GM12878 (cell line): Measurements from ENCODE around the gene GNA14. TPM values are rescaled to one million over a fixed set of nuclear protein-coding genes. Genes with fewer than 3 reads are reported as not detected.

Experiments used
- BCL11A ChIP-seq: IDR thresholded peaks from 2 replicates; pipeline ENCODE4 v1.6.1; 2011; ENCODE audit warnings: low read depth, low read length
- BMI1 ChIP-seq: fragments of 450-650 bp; IDR thresholded peaks from 2 replicates; pipeline ENCODE4 v1.6.1; 2016; ENCODE audit warnings: mild to moderate bottlenecking, moderate library complexity, borderline replicate concordance
- E2F4 ChIP-seq: IDR thresholded peaks from 2 replicates; pipeline ENCODE4 v1.6.1; 2012; ENCODE audit warnings: low read depth, low read length, improper control_type of control experiment
- ELK1 ChIP-seq: IDR thresholded peaks from 2 replicates; pipeline ENCODE4 v1.6.1; 2012; ENCODE audit warnings: low read depth, low read length, improper control_type of control experiment
- NFYB ChIP-seq: IDR thresholded peaks from 2 replicates; pipeline ENCODE4 v1.6.1; 2011; ENCODE audit warnings: low read depth, mild to moderate bottlenecking, low read length, improper control_type of control experiment, moderate library complexity; ENCODE audit not compliant: insufficient read depth
- ZBTB11 ChIP-seq: fragments of 450-650 bp; formaldehyde crosslinking; IDR thresholded peaks from 2 replicates; pipeline ENCODE4 v1.5.0; 2022; ENCODE audit warnings: mild to moderate bottlenecking, missing genetic modification characterization
- ZBTB40 ChIP-seq: fragments of 450-650 bp; IDR thresholded peaks from 2 replicates; pipeline ENCODE4 v1.6.1; 2016; ENCODE audit warnings: mild to moderate bottlenecking, moderate library complexity, borderline replicate concordance
- ZNF622 ChIP-seq: fragments of 450-650 bp; IDR thresholded peaks from 2 replicates; pipeline ENCODE4 v1.6.1; 2017; ENCODE audit warnings: mild to moderate bottlenecking, inconsistent platforms
- polyA plus RNA-seq, 11 experiments: library from polyadenylated mRNA; depleted of rRNA in 4 of 11; unstranded in 6 of 11; stranded (reverse) in 5 of 11; fragments of >200 nt; fragmentation: Nextera tagmentation in 4 of 11; fragmentation: Illumina TruSeq in 1 of 11; extraction: Ambion mirVana in 4 of 11; extraction: Trizol in 1 of 11; gene quantifications; 1 replicate in 1 of 11; 2 replicates in 10 of 11; pipeline versions ENCODE4 v1.2.1 to v1.2.3, GENCODE V29; 2011 to 2016; ENCODE audit warnings: inconsistent platforms in 2 of 11, missing spikeins in 2 of 11, low read depth in 1 of 11
- total RNA-seq, 4 experiments: library from RNA; depleted of rRNA in 3 of 4; stranded (reverse); fragments of >200 nt in 3 of 4; fragmentation: Illumina TruSeq in 1 of 4; extraction: Trizol in 1 of 4; gene quantifications; 2 replicates each; pipeline versions ENCODE4 v1.2.1 to v1.2.3, GENCODE V29; 2013 to 2021

The GNA14 gene
- total and polyA plus RNA-seq, 10 of the 15 experiments (the other 5 are each of a cell fraction or from before 2014, with no cell fraction given), result 0.17 TPM; not detected in 9

GRCh38 chr9:77640741-77641580 lies 7.2 kb downstream of the GNA14 start (continued):
- TF ChIP-seq ZBTB11 (CRISPR knock-in tag), result no peak
- no peak for TF ChIP-seq BCL11A
- TF ChIP-seq ELK1, result no peak
- TF ChIP-seq E2F4, result no peak
- TF ChIP-seq ZNF622, result no peak
- no peak for TF ChIP-seq NFYB
- TF ChIP-seq ZBTB40, result no peak
- no peak for TF ChIP-seq BMI1
